Activated naive CD8-positive, alpha-beta T cell treated with anti-CD3 and anti-CD28 coated beads, Interleukin-2, amount 50 U/mL, for 24 hours (primary cell): Measurements from ENCODE around the gene SRPX2.

Source experiments
- ATAC-seq: fragments of 150-1000 bp; cut with Tn5 transposase; one replicate; pipeline ENCODE4 v1.10.0; 2021
- DNase-seq: peaks from one replicate; pipeline ENCODE4 v3.0.0; 2021
- H3K27ac Mint-ChIP-seq: one replicate; pipeline ENCODE4 v1.8.0; 2021; ENCODE audit warnings: mild to moderate bottlenecking, mixed read lengths
- H3K27me3 Mint-ChIP-seq: one replicate; pipeline ENCODE4 v1.8.0; 2021; ENCODE audit warnings: mixed read lengths
- H3K36me3 Mint-ChIP-seq: one replicate; pipeline ENCODE4 v1.8.0; 2021; ENCODE audit warnings: low read depth, mixed read lengths
- H3K4me1 Mint-ChIP-seq: one replicate; pipeline ENCODE4 v1.8.0; 2021; ENCODE audit warnings: mixed read lengths
- H3K4me3 Mint-ChIP-seq: one replicate; pipeline ENCODE4 v1.8.0; 2021; ENCODE audit warnings: mild to moderate bottlenecking, moderate library complexity, mixed read lengths
- H3K9me3 Mint-ChIP-seq: one replicate; pipeline ENCODE4 v1.8.0; 2021; ENCODE audit warnings: mixed read lengths

The SRPX2 gene

GRCh38 chrX:100642290-100642689 is 1.7 kb upstream of the SRPX2 start:
- Mint-ChIP-seq H3K27me3 (peaks cover 10% of the 10 kb centered on the region), H3K4me1 (no peaks in the 10 kb centered on the region)

GRCh38 chrX:100643212-100643611 is 787 bp upstream of the SRPX2 start:
- no peak for DNase-seq
- no peak overlapping the region for H3K4me3 Mint-ChIP-seq
- H3K36me3 Mint-ChIP-seq = no peaks in the 10 kb centered on the region
- no peak overlapping the region for H3K27ac Mint-ChIP-seq
- no peaks in the 10 kb centered on the region for H3K9me3 Mint-ChIP-seq
- H3K27me3 Mint-ChIP-seq = peaks cover 8% of the 10 kb centered on the region
- no peaks in the 10 kb centered on the region for H3K4me1 Mint-ChIP-seq
- ATAC-seq = no peak

More at GRCh38 chrX:100642290-100642689, 1.7 kb upstream of the SRPX2 start:
- H3K4me3 Mint-ChIP-seq = no peak overlapping the region
- DNase-seq (no peak), ATAC-seq (no peak)
- no peak overlapping the region for H3K27ac Mint-ChIP-seq
- H3K9me3 Mint-ChIP-seq = no peaks in the 10 kb centered on the region
- no peaks in the 10 kb centered on the region for H3K36me3 Mint-ChIP-seq

DNA sequence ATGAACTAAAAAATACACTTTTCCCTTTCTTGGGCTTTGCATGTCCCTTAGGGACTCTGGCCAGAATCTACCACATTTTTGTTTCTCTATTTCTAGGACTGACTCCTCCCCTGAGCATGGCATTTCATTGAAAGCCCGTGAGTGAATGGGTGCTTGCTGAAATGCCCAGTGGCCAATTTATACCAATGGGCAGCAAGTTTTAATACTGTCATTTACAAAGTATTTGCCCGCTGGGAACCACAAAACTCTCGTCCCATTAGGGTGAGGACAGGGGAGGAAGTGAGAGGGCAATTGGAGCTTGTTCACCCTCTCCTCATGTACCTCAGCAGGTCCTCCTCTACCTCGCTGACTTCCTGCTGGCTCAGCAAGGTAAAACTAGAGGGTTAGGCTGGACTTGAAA is 1.1 kb downstream of the SRPX2 start:
- no peak overlapping the region for H3K27ac Mint-ChIP-seq
- H3K4me1 Mint-ChIP-seq = no peaks in the 10 kb centered on the region
- ATAC-seq (no peak), DNase-seq (no peak)
- no peaks in the 10 kb centered on the region for H3K36me3 Mint-ChIP-seq
- H3K4me3 Mint-ChIP-seq = no peak overlapping the region
- no peaks in the 10 kb centered on the region for H3K9me3 Mint-ChIP-seq
- peaks cover 3% of the 10 kb centered on the region for H3K27me3 Mint-ChIP-seq

- Mint-ChIP-seq H3K36me3 (no peaks in the 10 kb centered on the region), H3K4me3 (no peak overlapping the region), H3K4me1 (no peaks in the 10 kb centered on the region), H3K9me3 (no peaks in the 10 kb centered on the region), H3K27ac (no peak overlapping the region), H3K27me3 (peaks cover 3% of the 10 kb centered on the region)
- DNase-seq (no peak), ATAC-seq (no peak)
Measured at GRCh38 chrX:100647095-100647494, 3.1 kb downstream of the SRPX2 start.

DNA sequence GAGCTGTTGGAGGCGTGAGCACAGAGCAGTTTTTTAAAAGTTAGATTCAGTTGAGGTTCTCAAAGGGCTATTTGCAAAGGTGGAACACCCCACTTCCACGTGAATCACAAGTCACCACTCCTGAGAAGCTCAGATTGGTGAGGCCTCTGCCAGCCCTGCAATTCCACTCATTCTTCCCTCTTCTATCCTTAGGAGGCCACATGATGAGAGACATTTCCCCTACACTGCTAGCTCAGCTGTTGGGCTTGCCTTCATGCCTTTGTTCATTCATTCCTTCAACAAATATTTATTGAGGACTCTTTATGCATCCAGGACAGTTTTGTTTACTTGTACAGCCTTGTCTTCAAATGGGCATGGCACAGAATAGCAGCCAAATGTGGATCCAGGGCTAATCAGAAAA is 3.7 kb downstream of the SRPX2 start:
- H3K36me3 Mint-ChIP-seq = no peaks in the 10 kb centered on the region
- H3K27ac Mint-ChIP-seq = no peak overlapping the region
- H3K27me3 Mint-ChIP-seq = peaks cover 3% of the 10 kb centered on the region
- H3K4me3 Mint-ChIP-seq = no peak overlapping the region
- H3K4me1 Mint-ChIP-seq = no peaks in the 10 kb centered on the region
- ATAC-seq (no peak), DNase-seq (no peak)
- no peaks in the 10 kb centered on the region for H3K9me3 Mint-ChIP-seq

GRCh38 chrX:100648458-100649417 is 4.7 kb downstream of the SRPX2 start:
- H3K4me3 Mint-ChIP-seq = no peak overlapping the region
- DNase-seq (no peak), ATAC-seq (no peak)
- H3K4me1 Mint-ChIP-seq = no peaks in the 10 kb centered on the region
- no peaks in the 10 kb centered on the region for H3K36me3 Mint-ChIP-seq
- H3K27me3 Mint-ChIP-seq = peaks cover 5% of the 10 kb centered on the region
- H3K9me3 Mint-ChIP-seq = no peaks in the 10 kb centered on the region
- no peak overlapping the region for H3K27ac Mint-ChIP-seq

GRCh38 chrX:100649550-100650356 is 5.8 kb downstream of the SRPX2 start:
- Mint-ChIP-seq H3K9me3 (no peaks in the 10 kb centered on the region), H3K36me3 (no peaks in the 10 kb centered on the region), H3K27me3 (peaks cover 4% of the 10 kb centered on the region), H3K4me1 (no peaks in the 10 kb centered on the region), H3K4me3 (no peak overlapping the region), H3K27ac (no peak overlapping the region)
- DNase-seq (no peak), ATAC-seq (no peak)

GRCh38 chrX:100650841-100651240 is 6.8 kb downstream of the SRPX2 start:
- DNase-seq (no peak), ATAC-seq (no peak)
- no peaks in the 10 kb centered on the region for H3K4me1 Mint-ChIP-seq
- H3K27me3 Mint-ChIP-seq = peaks cover 1% of the 10 kb centered on the region
- H3K36me3 Mint-ChIP-seq = no peaks in the 10 kb centered on the region
- H3K4me3 Mint-ChIP-seq = no peak overlapping the region
- H3K9me3 Mint-ChIP-seq = no peaks in the 10 kb centered on the region
- H3K27ac Mint-ChIP-seq = no peak overlapping the region

DNA sequence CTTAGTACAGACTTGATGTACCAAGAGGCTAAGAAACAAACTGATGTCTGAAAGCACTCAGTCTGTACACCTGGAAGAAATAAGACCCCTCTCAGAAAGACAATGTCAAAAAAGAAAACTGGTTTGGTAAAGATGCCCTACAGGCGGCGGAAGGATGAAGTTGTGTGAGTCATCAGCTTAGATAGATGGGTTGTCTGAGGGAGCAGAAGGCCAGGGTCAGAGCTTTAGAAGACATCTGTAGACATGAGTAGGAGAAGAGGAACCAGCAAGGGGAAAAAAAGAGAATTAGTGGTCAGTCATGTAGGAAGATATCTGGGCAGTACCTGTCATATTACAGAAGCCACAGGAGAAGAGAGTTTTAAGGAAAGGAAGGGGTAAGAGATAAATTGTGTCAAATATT is 8.3 kb downstream of the SRPX2 start:
- H3K27ac Mint-ChIP-seq = no peak overlapping the region
- no peaks in the 10 kb centered on the region for H3K36me3 Mint-ChIP-seq
- peaks cover 1% of the 10 kb centered on the region for H3K27me3 Mint-ChIP-seq
- no peak overlapping the region for H3K4me3 Mint-ChIP-seq
- no peak for DNase-seq
- no peaks in the 10 kb centered on the region for H3K9me3 Mint-ChIP-seq
- ATAC-seq = no peak
- H3K4me1 Mint-ChIP-seq = no peaks in the 10 kb centered on the region

- no peak overlapping the region for H3K4me3 Mint-ChIP-seq
- peaks cover 1% of the 10 kb centered on the region for H3K27me3 Mint-ChIP-seq
- DNase-seq = no peak
- H3K4me1 Mint-ChIP-seq = no peaks in the 10 kb centered on the region
- no peak overlapping the region for H3K27ac Mint-ChIP-seq
- no peaks in the 10 kb centered on the region for H3K9me3 Mint-ChIP-seq
- ATAC-seq = no peak
- no peaks in the 10 kb centered on the region for H3K36me3 Mint-ChIP-seq
Measured at GRCh38 chrX:100654261-100654660, 10.3 kb downstream of the SRPX2 start.

DNA sequence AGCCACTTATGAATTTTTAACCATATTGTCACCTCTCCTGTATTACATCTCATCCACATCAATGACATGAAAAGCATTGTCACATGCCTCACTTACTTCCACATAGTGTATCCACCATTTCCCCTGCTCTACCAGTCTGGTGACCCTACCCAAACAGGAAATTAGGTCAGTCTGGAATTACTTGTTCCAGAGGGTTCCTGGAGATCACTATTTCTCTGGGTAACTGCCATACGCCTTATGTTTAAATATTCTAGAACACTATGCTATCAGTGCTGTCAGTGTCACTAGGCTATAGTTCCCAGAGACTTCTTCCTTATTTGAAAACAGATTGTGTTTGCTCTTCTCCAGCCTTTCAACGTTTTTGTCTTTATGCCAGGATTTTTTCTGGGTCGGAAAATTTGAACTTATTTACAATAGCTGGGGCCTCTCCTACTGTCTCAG is 15.0 kb downstream of the SRPX2 start:
- H3K4me1 Mint-ChIP-seq = no peaks in the 10 kb centered on the region
- peaks cover 2% of the 10 kb centered on the region for H3K27me3 Mint-ChIP-seq
- no peak overlapping the region for H3K27ac Mint-ChIP-seq
- H3K4me3 Mint-ChIP-seq = no peak overlapping the region
- no peak for ATAC-seq
- H3K36me3 Mint-ChIP-seq = no peaks in the 10 kb centered on the region
- H3K9me3 Mint-ChIP-seq = no peaks in the 10 kb centered on the region
- no peak for DNase-seq

GRCh38 chrX:100659431-100660137 is 15.6 kb downstream of the SRPX2 start:
- Mint-ChIP-seq H3K27ac (no peak overlapping the region), H3K4me1 (no peaks in the 10 kb centered on the region), H3K4me3 (no peak overlapping the region), H3K36me3 (no peaks in the 10 kb centered on the region), H3K27me3 (peaks cover 2% of the 10 kb centered on the region), H3K9me3 (no peaks in the 10 kb centered on the region)
- DNase-seq (no peak), ATAC-seq (no peak)

GRCh38 chrX:100662170-100662569 is 18.2 kb downstream of the SRPX2 start:
- no peak overlapping the region for H3K4me3 Mint-ChIP-seq
- H3K9me3 Mint-ChIP-seq = no peaks in the 10 kb centered on the region
- ATAC-seq (no peak), DNase-seq (no peak)
- H3K4me1 Mint-ChIP-seq = no peaks in the 10 kb centered on the region
- H3K27ac Mint-ChIP-seq = no peak overlapping the region
- H3K36me3 Mint-ChIP-seq = no peaks in the 10 kb centered on the region
- H3K27me3 Mint-ChIP-seq = peaks cover 2% of the 10 kb centered on the region

- ATAC-seq (no peak), DNase-seq (no peak)
- no peak overlapping the region for H3K27ac Mint-ChIP-seq
- no peak overlapping the region for H3K4me3 Mint-ChIP-seq
- H3K9me3 Mint-ChIP-seq = no peaks in the 10 kb centered on the region
- H3K4me1 Mint-ChIP-seq = no peaks in the 10 kb centered on the region
- H3K36me3 Mint-ChIP-seq = no peaks in the 10 kb centered on the region
- H3K27me3 Mint-ChIP-seq = peaks cover 2% of the 10 kb centered on the region
Measured at GRCh38 chrX:100662796-100663195, 18.8 kb downstream of the SRPX2 start.
